BE2C (cell line): ENCODE measurements around the gene ZCCHC14.

Source experiments
- DNase-seq: peaks from one replicate; pipeline ENCODE4 v3.0.0-alpha.2; 2020
- H3K27me3 ChIP-seq: fragments of 250-450 bp; sonication (Bioruptor Pico); 2 replicates; pipeline ENCODE4 v1.5.1; 2020; ENCODE audit warnings: mild to moderate bottlenecking
- H3K36me3 ChIP-seq: fragments of 250-450 bp; sonication (Bioruptor Pico); 2 replicates; pipeline ENCODE4 v1.5.1; 2020; ENCODE audit warnings: mild to moderate bottlenecking
- H3K4me1 ChIP-seq: fragments of 250-450 bp; sonication (Bioruptor Pico); 2 replicates; pipeline ENCODE4 v1.5.1; 2020
- H3K4me3 ChIP-seq: 2 replicates; pipeline ENCODE4 v1.5.1; 2011; ENCODE audit warnings: low read depth, low read length
- H3K9me3 ChIP-seq: fragments of 250-450 bp; sonication (Bioruptor Pico); 2 replicates; pipeline ENCODE4 v1.5.1; 2020
- CTCF ChIP-seq: IDR thresholded peaks from 2 replicates; pipeline ENCODE4 v1.5.1; 2012; ENCODE audit warnings: mild to moderate bottlenecking, low read depth, low read length

The ZCCHC14 gene

GRCh38 chr16:87421003-87421912 is 71.6 kb downstream of the ZCCHC14 start:
- no peaks in the 10 kb centered on the region for H3K27me3 ChIP-seq
- no peaks in the 10 kb centered on the region for H3K9me3 ChIP-seq
- no peaks in the 10 kb centered on the region for H3K4me1 ChIP-seq
- no peak overlapping the region for H3K4me3 ChIP-seq
- H3K36me3 ChIP-seq: peaks cover 47% of the 10 kb centered on the region
- TF ChIP-seq CTCF: no peak
- DNase-seq: no peak

GRCh38 chr16:87420026-87421002 is 72.5 kb downstream of the ZCCHC14 start:
- no peak for DNase-seq
- no peak overlapping the region for H3K4me3 ChIP-seq

GRCh38 chr16:87418644-87419043 is 74.2 kb downstream of the ZCCHC14 start:
- Histone ChIP-seq H3K9me3 (no peaks in the 10 kb centered on the region), H3K36me3 (peaks cover 60% of the 10 kb centered on the region), H3K27me3 (no peaks in the 10 kb centered on the region), H3K4me1 (no peaks in the 10 kb centered on the region), H3K4me3 (no peak overlapping the region)
- no peak for TF ChIP-seq CTCF
- no peak for DNase-seq

More at GRCh38 chr16:87420026-87421002, 72.5 kb downstream of the ZCCHC14 start:
- H3K36me3 ChIP-seq: peaks cover 52% of the 10 kb centered on the region
- peak; percentile 25; the same call in 1 of the 2 replicates for TF ChIP-seq CTCF
- no peaks in the 10 kb centered on the region for H3K27me3 ChIP-seq
- H3K4me1 ChIP-seq: no peaks in the 10 kb centered on the region
- no peaks in the 10 kb centered on the region for H3K9me3 ChIP-seq

- H3K27me3 ChIP-seq: no peaks in the 10 kb centered on the region
- peaks cover 61% of the 10 kb centered on the region for H3K36me3 ChIP-seq
- TF ChIP-seq CTCF: no peak
- H3K9me3 ChIP-seq: no peaks in the 10 kb centered on the region
- DNase-seq: no peak
- no peaks in the 10 kb centered on the region for H3K4me1 ChIP-seq
- no peak overlapping the region for H3K4me3 ChIP-seq
Observed at GRCh38 chr16:87418216-87418615, 74.6 kb downstream of the ZCCHC14 start.

GRCh38 chr16:87417528-87417910 is 75.3 kb downstream of the ZCCHC14 start:
- Histone ChIP-seq H3K36me3 (peaks cover 68% of the 10 kb centered on the region), H3K9me3 (no peaks in the 10 kb centered on the region), H3K4me1 (no peaks in the 10 kb centered on the region), H3K4me3 (no peak overlapping the region), H3K27me3 (no peaks in the 10 kb centered on the region)
- TF ChIP-seq CTCF: no peak
- DNase-seq: no peak
